H1 (cell line): ENCODE data around the gene ANO9.

Experiments
- ASH2L ChIP-seq: fragments of 200-600, 300-600 bp; sonication (generic); IDR thresholded peaks from one replicate; pipeline ENCODE4 v1.7.1; 2017; ENCODE audit warnings: low read length
- ATF3 ChIP-seq: IDR thresholded peaks from 2 replicates; pipeline ENCODE4 v1.6.1; 2011; ENCODE audit warnings: low read depth, mild to moderate bottlenecking, low read length; ENCODE audit not compliant: insufficient read depth
- EZH2 ChIP-seq: fragments of 200-600 bp; sonication (generic); IDR thresholded peaks from 2 replicates; pipeline ENCODE4 v1.7.1; 2012; ENCODE audit warnings: low read depth, mild to moderate bottlenecking, moderate library complexity, low read length, inconsistent platforms; ENCODE audit not compliant: severe bottlenecking
- GABPA ChIP-seq: IDR thresholded peaks from 2 replicates; pipeline ENCODE4 v1.6.1; 2011; ENCODE audit warnings: mild to moderate bottlenecking, low read length, moderate library complexity, borderline replicate concordance; ENCODE audit not compliant: insufficient read depth
- JUN ChIP-seq: IDR thresholded peaks from 2 replicates; pipeline ENCODE4 v1.6.1; 2011; ENCODE audit warnings: low read depth, mild to moderate bottlenecking, improper control_type of control experiment, low read length
- POLR2A ChIP-seq, 2 experiments: IDR thresholded peaks; 1 replicate in 1 of 2; 2 replicates in 1 of 2; pipeline ENCODE4 v1.6.1; 2011; ENCODE audit warnings: low read depth in 2 of 2, low read length in 2 of 2, mild to moderate bottlenecking in 2 of 2; ENCODE audit errors: control extremely low read depth in 1 of 2
- POLR2AphosphoS5 ChIP-seq: IDR thresholded peaks from 2 replicates; pipeline ENCODE4 v1.6.1; 2011; ENCODE audit warnings: low read depth, low read length
- RFX5 ChIP-seq: IDR thresholded peaks from 2 replicates; pipeline ENCODE4 v1.6.1; 2011; ENCODE audit warnings: low read depth, low read length, improper control_type of control experiment, borderline replicate concordance
- TBP ChIP-seq: IDR thresholded peaks from 2 replicates; pipeline ENCODE4 v1.6.1; 2011; ENCODE audit warnings: low read depth, low read length, improper control_type of control experiment
- ZNF274 ChIP-seq: IDR thresholded peaks from 2 replicates; pipeline ENCODE4 v1.7.0; 2012; ENCODE audit warnings: low read length, borderline replicate concordance; ENCODE audit errors: extremely low read depth
- TF ChIP-seq, protein P1 (sequence below), 3 experiments: IDR thresholded peaks; 1 replicate in 2 of 3; 2 replicates in 1 of 3; pipeline versions ENCODE4 v1.5.1 to v1.6.1; 2011; ENCODE audit warnings: low read length in 3 of 3, mild to moderate bottlenecking in 3 of 3, inconsistent platforms in 2 of 3, low read depth in 1 of 3, moderate library complexity in 1 of 3; ENCODE audit not compliant: insufficient read depth in 1 of 3; ENCODE audit errors: control extremely low read depth in 1 of 3
- TF ChIP-seq, protein P2 (sequence below): IDR thresholded peaks from 2 replicates; pipeline ENCODE4 v1.6.1; 2011; ENCODE audit warnings: low read length, improper control_type of control experiment
- TF ChIP-seq, protein P3 (sequence below): IDR thresholded peaks from 2 replicates; pipeline ENCODE4 v1.6.1; 2012; ENCODE audit warnings: low read length, inconsistent platforms

- TF ChIP-seq, protein P1, sequence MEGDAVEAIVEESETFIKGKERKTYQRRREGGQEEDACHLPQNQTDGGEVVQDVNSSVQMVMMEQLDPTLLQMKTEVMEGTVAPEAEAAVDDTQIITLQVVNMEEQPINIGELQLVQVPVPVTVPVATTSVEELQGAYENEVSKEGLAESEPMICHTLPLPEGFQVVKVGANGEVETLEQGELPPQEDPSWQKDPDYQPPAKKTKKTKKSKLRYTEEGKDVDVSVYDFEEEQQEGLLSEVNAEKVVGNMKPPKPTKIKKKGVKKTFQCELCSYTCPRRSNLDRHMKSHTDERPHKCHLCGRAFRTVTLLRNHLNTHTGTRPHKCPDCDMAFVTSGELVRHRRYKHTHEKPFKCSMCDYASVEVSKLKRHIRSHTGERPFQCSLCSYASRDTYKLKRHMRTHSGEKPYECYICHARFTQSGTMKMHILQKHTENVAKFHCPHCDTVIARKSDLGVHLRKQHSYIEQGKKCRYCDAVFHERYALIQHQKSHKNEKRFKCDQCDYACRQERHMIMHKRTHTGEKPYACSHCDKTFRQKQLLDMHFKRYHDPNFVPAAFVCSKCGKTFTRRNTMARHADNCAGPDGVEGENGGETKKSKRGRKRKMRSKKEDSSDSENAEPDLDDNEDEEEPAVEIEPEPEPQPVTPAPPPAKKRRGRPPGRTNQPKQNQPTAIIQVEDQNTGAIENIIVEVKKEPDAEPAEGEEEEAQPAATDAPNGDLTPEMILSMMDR (IDR thresholded peaks at IDR 0.05; ENCODE audit: control extremely low read depth in 1 of 3, insufficient read depth in 1 of 3, low read depth in 1 of 3, low read length in 3 of 3) = no peak
- TF ChIP-seq JUN (no peak), RFX5 (no peak), EZH2 (no peak), POLR2AphosphoS5 (no peak), GABPA (peak; percentile 30; the same call in 1 of the 2 replicates), ZNF274 (no peak), POLR2A (IDR thresholded peaks at IDR 0.05; ENCODE audit: control extremely low read depth in 1 of 2, low read depth in 2 of 2, low read length in 2 of 2) (no peak), ATF3 (no peak), ASH2L (no peak), TBP (no peak)
- TF ChIP-seq, protein P2, sequence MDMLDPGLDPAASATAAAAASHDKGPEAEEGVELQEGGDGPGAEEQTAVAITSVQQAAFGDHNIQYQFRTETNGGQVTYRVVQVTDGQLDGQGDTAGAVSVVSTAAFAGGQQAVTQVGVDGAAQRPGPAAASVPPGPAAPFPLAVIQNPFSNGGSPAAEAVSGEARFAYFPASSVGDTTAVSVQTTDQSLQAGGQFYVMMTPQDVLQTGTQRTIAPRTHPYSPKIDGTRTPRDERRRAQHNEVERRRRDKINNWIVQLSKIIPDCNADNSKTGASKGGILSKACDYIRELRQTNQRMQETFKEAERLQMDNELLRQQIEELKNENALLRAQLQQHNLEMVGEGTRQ = no peak
- TF ChIP-seq, protein P3, sequence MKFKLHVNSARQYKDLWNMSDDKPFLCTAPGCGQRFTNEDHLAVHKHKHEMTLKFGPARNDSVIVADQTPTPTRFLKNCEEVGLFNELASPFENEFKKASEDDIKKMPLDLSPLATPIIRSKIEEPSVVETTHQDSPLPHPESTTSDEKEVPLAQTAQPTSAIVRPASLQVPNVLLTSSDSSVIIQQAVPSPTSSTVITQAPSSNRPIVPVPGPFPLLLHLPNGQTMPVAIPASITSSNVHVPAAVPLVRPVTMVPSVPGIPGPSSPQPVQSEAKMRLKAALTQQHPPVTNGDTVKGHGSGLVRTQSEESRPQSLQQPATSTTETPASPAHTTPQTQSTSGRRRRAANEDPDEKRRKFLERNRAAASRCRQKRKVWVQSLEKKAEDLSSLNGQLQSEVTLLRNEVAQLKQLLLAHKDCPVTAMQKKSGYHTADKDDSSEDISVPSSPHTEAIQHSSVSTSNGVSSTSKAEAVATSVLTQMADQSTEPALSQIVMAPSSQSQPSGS = no peak
These were observed 41.5 kb downstream of the ANO9 start for GRCh38 chr11:400241-400689.
